Activated CD8-positive, alpha-beta T cell treated with anti-CD3 and anti-CD28 coated beads for 36 hours (primary cell): ENCODE results near the gene TMEM91. TPM values are rescaled to one million over a fixed set of nuclear protein-coding genes. Genes with fewer than 3 reads are reported as not detected.

ENCODE experiments used
- ATAC-seq: fragments of 200-7000 bp; cut with Tn5 transposase; one replicate; pipeline ENCODE4 v1.10.0; 2021; ENCODE audit warnings: mild to moderate bottlenecking, moderate library complexity
- CTCF ChIA-PET: fragments of 350-600 bp; sonication (Branson Sonifier 250); formaldehyde crosslinking; loops from one replicate; lab custom pipeline; 2021; ENCODE audit warnings: antibody characterized with exemption; lab: Charles Lee
- POLR2A ChIA-PET: fragments of 350-600 bp; sonication (Branson Sonifier 250); formaldehyde crosslinking; loops from one replicate; lab custom pipeline; 2021; ENCODE audit warnings: antibody characterized with exemption; lab: Charles Lee
- DNase-seq: peaks from one replicate; pipeline ENCODE4 v3.0.0-alpha.2; 2020
- H3K27ac Mint-ChIP-seq: one replicate; pipeline ENCODE4 v1.8.0; 2021; ENCODE audit warnings: mild to moderate bottlenecking, mixed read lengths
- H3K27me3 Mint-ChIP-seq: one replicate; pipeline ENCODE4 v1.8.0; 2021; ENCODE audit warnings: mixed read lengths
- H3K36me3 Mint-ChIP-seq: one replicate; pipeline ENCODE4 v1.8.0; 2021; ENCODE audit warnings: low read depth, mixed read lengths
- H3K4me1 Mint-ChIP-seq: one replicate; pipeline ENCODE4 v1.8.0; 2021; ENCODE audit warnings: low read depth, mixed read lengths
- H3K4me3 Mint-ChIP-seq: one replicate; pipeline ENCODE4 v1.8.0; 2021; ENCODE audit warnings: mild to moderate bottlenecking, moderate library complexity, mixed read lengths
- H3K9me3 Mint-ChIP-seq: one replicate; pipeline ENCODE4 v1.8.0; 2021; ENCODE audit warnings: mixed read lengths
- CTCF ChIP-seq: fragments of 200-600 bp; IDR thresholded peaks from one replicate; pipeline ENCODE4 v1.8.0; 2022; ENCODE audit warnings: antibody characterized with exemption, mild to moderate bottlenecking
- intact Hi-C: fragments of 100-400 bp; cut with micrococcal nuclease; formaldehyde crosslinking; loops from one replicate; pipeline ENCODE4 v1.10.0; 2022
- total RNA-seq, 2 experiments: library from RNA; stranded (reverse); gene quantifications; one replicate each; pipeline ENCODE4 v1.2.3, GENCODE V29; 2021

The TMEM91 gene
- total RNA-seq, 2 experiments from 2014 or later, result 8.9 to 9.1 TPM

- peaks cover 16% of the 10 kb centered on the region for H3K36me3 Mint-ChIP-seq
- no peaks in the 10 kb centered on the region for H3K9me3 Mint-ChIP-seq
- CTCF ChIA-PET, result no interaction called here
- POLR2A ChIA-PET, result interaction anchor here (2.4 kb wide), 1 partner anchor 9 kb away, joined by 11 read pairs; the partner anchor contains the start of gene TMEM91
- intact Hi-C loops, result no loop called here
- TF ChIP-seq CTCF, result no peak
- H3K27me3 Mint-ChIP-seq, result no peaks in the 10 kb centered on the region
- DNase-seq (no peak), ATAC-seq (no peak)
- H3K4me1 Mint-ChIP-seq, result no peaks in the 10 kb centered on the region
- H3K27ac Mint-ChIP-seq, result no peak overlapping the region
- H3K4me3 Mint-ChIP-seq, result no peak overlapping the region
Observed at GRCh38 chr19:41386442-41386841, 10.1 kb downstream of the TMEM91 start.

GRCh38 chr19:41391618-41392017 is 15.3 kb downstream of the TMEM91 start:
- H3K27ac Mint-ChIP-seq, result no peak overlapping the region
- peaks cover 18% of the 10 kb centered on the region for H3K36me3 Mint-ChIP-seq
- intact Hi-C loops, result no loop called here
- ATAC-seq (no peak), DNase-seq (no peak)
- H3K27me3 Mint-ChIP-seq, result no peaks in the 10 kb centered on the region
- no peak overlapping the region for H3K4me3 Mint-ChIP-seq
- POLR2A ChIA-PET, result no interaction called here
- CTCF ChIA-PET, result no interaction called here
- TF ChIP-seq CTCF, result no peak
- peaks cover 14% of the 10 kb centered on the region for H3K4me1 Mint-ChIP-seq
- H3K9me3 Mint-ChIP-seq, result no peaks in the 10 kb centered on the region

- Mint-ChIP-seq H3K4me1 (peaks cover 14% of the 10 kb centered on the region), H3K4me3 (no peak overlapping the region), H3K36me3 (peaks cover 18% of the 10 kb centered on the region), H3K27ac (no peak overlapping the region), H3K9me3 (no peaks in the 10 kb centered on the region), H3K27me3 (no peaks in the 10 kb centered on the region)
- ChIA-PET CTCF (interaction anchor here (1.9 kb wide), 1 partner anchor 29 kb away, joined by 6 read pairs; the partner anchor contains the start of gene B9D2), POLR2A (no interaction called here)
- TF ChIP-seq CTCF, result no peak
- intact Hi-C loops, result no loop called here
- DNase-seq (no peak), ATAC-seq (no peak)
Observed at GRCh38 chr19:41392775-41393174, 16.4 kb downstream of the TMEM91 start.

GRCh38 chr19:41395355-41395754 is 19.0 kb downstream of the TMEM91 start:
- Mint-ChIP-seq H3K4me3 (peak overlapping the region; percentile 96), H3K27ac (peak overlapping the region; percentile 30), H3K9me3 (no peaks in the 10 kb centered on the region), H3K36me3 (peaks cover 16% of the 10 kb centered on the region), H3K27me3 (no peaks in the 10 kb centered on the region), H3K4me1 (peaks cover 30% of the 10 kb centered on the region)
- ATAC-seq, result no peak
- ChIA-PET POLR2A (interaction anchor here (0.6 to 1.1 kb wide), 2 partner anchors 13 to 87 kb away, joined by 3 read pairs; no protein-coding TSS in a partner anchor), CTCF (interaction anchor here (0.7 kb wide), 1 partner anchor 44 kb away, joined by 3 read pairs; the partner anchor contains the start of gene DMAC2)
- DNase-seq, result no peak
- TF ChIP-seq CTCF, result no peak
- intact Hi-C loops, result loop anchor here (5.0 kb wide), 1 partner anchor 38 kb away; no protein-coding TSS in a partner anchor
